ENCODE results near the gene DNM2. TPM values are rescaled to one million over a fixed set of nuclear protein-coding genes. Genes with fewer than 3 reads are reported as not detected.

Gene DNM2
- total RNA-seq, 1 donor from 2014 or later: 280 TPM

DNA sequence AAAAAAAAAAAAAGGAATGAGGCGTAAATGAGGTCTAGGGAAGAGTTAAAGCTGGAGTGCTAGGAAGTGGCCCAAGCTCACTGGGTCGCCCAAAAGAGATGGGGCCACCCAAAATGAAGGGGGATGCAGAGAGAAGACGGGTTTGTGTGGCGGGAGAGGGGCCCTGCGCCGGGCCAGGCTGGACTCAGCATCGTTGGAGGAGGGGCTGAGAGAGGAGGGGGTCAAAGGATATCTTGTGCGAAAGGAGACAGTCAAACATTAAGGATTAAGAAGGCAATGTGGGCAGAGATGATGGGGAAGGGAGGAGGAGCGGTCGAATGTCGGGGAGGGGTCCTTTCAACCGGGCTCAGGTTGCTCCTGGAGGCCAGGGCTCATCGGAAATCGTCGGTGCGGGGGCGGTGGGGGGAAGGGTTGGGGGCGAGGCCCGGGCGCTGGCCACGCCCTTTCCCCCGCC, 152.6 kb downstream of the DNM2 start:
- Histone ChIP-seq H3K4me3 (peak overlapping the region; percentile 47), H3K4me1 (peaks cover 15% of the 10 kb centered on the region), H3K36me3 (no peaks in the 10 kb centered on the region), H3K27ac (peak overlapping the region; percentile 71), H3K9me3 (no peaks in the 10 kb centered on the region), H3K27me3 (no peaks in the 10 kb centered on the region)
- intact Hi-C loops (cut with DNase I): no loop called here
- no peak for DNase-seq
- no peak for ATAC-seq
- TF ChIP-seq, protein P1, sequence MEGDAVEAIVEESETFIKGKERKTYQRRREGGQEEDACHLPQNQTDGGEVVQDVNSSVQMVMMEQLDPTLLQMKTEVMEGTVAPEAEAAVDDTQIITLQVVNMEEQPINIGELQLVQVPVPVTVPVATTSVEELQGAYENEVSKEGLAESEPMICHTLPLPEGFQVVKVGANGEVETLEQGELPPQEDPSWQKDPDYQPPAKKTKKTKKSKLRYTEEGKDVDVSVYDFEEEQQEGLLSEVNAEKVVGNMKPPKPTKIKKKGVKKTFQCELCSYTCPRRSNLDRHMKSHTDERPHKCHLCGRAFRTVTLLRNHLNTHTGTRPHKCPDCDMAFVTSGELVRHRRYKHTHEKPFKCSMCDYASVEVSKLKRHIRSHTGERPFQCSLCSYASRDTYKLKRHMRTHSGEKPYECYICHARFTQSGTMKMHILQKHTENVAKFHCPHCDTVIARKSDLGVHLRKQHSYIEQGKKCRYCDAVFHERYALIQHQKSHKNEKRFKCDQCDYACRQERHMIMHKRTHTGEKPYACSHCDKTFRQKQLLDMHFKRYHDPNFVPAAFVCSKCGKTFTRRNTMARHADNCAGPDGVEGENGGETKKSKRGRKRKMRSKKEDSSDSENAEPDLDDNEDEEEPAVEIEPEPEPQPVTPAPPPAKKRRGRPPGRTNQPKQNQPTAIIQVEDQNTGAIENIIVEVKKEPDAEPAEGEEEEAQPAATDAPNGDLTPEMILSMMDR (IDR thresholded peaks at IDR 0.05): no peak

DNA sequence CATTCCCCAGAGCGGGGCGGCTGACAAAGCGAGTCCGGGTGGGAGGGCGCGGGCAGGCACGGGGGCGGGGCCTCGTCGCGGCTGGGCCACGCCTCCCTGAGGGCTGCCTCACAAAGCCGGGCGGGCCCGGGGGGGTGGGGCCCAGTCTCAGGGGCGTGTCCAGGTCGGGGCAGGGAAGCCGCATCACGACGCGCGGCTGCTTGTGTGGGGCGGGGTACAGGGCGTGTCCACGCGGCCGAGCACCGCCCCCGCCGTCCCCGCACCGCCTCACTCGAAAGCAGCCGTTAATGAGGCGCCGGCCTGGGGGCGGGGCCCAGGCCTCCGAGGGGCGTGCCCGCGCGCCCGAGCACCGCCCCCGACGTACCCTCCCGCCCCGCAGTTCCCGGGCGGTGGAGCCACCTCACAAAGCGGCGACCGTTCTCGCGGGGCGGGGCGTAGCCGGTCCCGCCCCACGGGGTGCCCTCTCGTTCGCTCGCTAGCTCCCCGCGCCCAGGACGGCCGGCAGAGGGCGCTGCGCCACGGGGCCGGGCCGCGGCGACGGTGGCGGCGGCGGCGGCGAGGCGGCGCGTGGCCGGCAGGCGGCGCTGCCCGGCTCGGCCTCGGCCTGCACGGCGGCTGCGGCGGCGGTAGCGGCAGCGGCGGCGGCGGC, 153.2 kb downstream of the DNM2 start, which contains the start of gene CARM1:
Gene CARM1 (plus strand): TSS at position 599 of the 649 bp plus-strand sequence. CDS start 150 bp downstream, outside the sequence.
- H3K36me3 ChIP-seq: no peaks in the 10 kb centered on the region
- DNase-seq: peak; percentile 100
- H3K4me3 ChIP-seq: peak within 1 kb of the TSS; percentile 63
- H3K27me3 ChIP-seq: no peaks in the 10 kb centered on the region
- intact Hi-C loops (cut with DNase I): no loop called here
- peak; percentile 96 for ATAC-seq
- TF ChIP-seq, protein P1 (IDR thresholded peaks at IDR 0.05): peak; percentile 58
- H3K4me1 ChIP-seq: peaks cover 17% of the 10 kb centered on the region
- H3K9me3 ChIP-seq: no peaks in the 10 kb centered on the region
- peak within 1 kb of the TSS; percentile 71 for H3K27ac ChIP-seq

DNA sequence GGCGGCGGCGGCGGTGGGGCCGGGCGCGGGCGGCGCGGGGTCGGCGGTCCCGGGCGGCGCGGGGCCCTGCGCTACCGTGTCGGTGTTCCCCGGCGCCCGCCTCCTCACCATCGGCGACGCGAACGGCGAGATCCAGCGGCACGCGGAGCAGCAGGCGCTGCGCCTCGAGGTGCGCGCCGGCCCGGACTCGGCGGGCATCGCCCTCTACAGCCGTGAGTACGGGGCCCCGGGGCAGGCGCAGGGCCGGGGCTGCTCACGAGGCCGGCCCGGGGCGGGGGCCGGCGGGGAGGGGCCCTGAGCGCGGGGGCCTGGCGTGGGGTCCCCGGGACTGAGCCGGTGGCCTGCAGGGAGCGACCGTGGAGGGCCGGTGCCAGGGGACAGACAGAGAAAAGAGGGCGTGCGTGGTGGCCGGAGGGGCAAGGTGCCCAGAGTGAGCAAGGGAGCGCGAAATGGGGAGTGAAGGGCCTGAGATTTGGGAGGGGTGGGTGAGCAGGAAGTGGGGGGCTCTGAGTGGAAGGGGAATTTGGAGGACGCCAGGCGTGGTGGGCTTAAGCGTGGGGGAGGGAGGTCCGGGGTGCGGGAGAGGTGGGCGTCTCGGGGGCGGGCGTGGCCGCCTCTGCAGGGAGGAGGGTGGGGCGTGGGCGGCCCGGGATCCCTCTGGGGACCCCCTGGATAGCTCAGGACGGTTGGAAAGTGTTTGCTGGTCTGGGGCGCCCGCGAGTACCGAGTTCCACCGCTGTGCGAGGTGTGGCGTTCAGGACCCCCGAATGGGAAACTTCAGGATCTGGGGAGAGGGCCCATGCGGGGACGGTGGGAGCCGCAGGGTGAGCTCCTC, 154.0 kb downstream of the DNM2 start:
- no peaks in the 10 kb centered on the region for H3K36me3 ChIP-seq
- peak overlapping the region; percentile 70 for H3K27ac ChIP-seq
- H3K9me3 ChIP-seq: no peaks in the 10 kb centered on the region
- peak overlapping the region; percentile 63 for H3K4me3 ChIP-seq
- H3K27me3 ChIP-seq: no peaks in the 10 kb centered on the region
- intact Hi-C loops (cut with DNase I): no loop called here
- H3K4me1 ChIP-seq: peaks cover 19% of the 10 kb centered on the region
- DNase-seq: peak; percentile 81
- TF ChIP-seq, protein P1 (IDR thresholded peaks at IDR 0.05): peak; percentile 19
- peak; percentile 0 for ATAC-seq

DNA sequence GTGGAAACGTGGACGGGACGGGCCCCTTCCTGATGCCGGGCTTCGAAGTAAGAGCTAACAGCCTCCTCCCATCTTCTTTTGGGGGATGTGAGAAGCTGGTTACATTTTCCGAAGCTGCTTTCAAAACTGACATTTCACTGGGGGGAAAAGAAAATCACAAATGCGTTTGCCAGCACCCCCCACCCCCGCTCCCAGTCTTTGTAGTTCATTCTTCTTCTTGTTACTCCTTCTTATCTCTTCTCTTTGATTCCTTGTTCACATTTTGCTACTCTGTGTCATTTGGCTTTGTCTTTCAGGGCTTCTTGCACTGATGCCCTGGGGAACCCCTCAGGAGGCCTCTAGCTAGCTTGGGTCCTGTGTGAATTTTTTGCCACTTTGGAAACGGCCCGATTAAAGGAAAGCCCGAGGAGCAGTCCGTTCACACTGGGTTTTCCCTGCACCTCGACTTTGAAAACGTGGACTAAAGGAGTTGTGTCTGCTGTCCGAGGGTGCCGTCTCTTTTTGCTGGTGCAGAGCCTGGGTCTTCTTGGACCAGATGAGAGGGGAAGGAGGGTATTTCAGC, 154.7 kb downstream of the DNM2 start:
- TF ChIP-seq, protein P1 (IDR thresholded peaks at IDR 0.05): no peak
- intact Hi-C loops (cut with DNase I): no loop called here

DNA sequence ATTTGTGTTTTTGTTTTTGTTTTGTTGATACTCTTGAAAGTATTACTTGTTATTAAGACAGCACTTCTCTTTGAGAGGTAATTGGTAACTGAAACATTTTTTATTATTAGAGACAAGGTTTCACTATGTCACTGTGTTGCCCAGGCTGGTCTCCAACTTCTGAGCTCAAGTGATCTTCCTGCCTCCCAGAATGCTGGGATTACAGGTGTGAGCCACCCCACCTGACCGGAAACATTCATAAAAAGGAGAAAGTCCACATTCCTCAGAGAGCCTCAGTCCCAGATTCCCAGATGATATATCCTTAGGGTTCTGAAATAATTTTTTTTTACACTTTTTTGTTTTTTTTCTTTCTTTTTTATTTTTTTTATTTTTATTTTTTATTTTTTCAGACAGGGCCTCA, 156.1 kb downstream of the DNM2 start:
- Histone ChIP-seq H3K27ac (no peak overlapping the region), H3K9me3 (no peaks in the 10 kb centered on the region), H3K27me3 (no peaks in the 10 kb centered on the region), H3K4me3 (no peak overlapping the region), H3K4me1 (peaks cover 27% of the 10 kb centered on the region), H3K36me3 (no peaks in the 10 kb centered on the region)
- TF ChIP-seq, protein P1 (IDR thresholded peaks at IDR 0.05): no peak
- no peak for DNase-seq
- intact Hi-C loops (cut with DNase I): no loop called here
- ATAC-seq: no peak

More for the DNA sequence above, 154.7 kb downstream of the DNM2 start:
- ATAC-seq (no peak), DNase-seq (no peak)
- H3K36me3 ChIP-seq: no peaks in the 10 kb centered on the region
- peaks cover 24% of the 10 kb centered on the region for H3K4me1 ChIP-seq
- no peaks in the 10 kb centered on the region for H3K27me3 ChIP-seq
- H3K4me3 ChIP-seq: peak overlapping the region; percentile 63
- H3K9me3 ChIP-seq: no peaks in the 10 kb centered on the region
- peak overlapping the region; percentile 70 for H3K27ac ChIP-seq
